Measurements from ENCODE around the gene MAPK8. TPM values are rescaled to one million over a fixed set of nuclear protein-coding genes. Genes with fewer than 3 reads are reported as not detected.

MAPK8 gene
- total RNA-seq, result 10 to 100 TPM; 22.0 to 41.9 (median 31.2) TPM
- 1 to 10 TPM; 7.4 to 8.0 TPM for polyA plus RNA-seq
- long read RNA-seq, donor 1, partial matches to known transcripts, result 0 of 2 reads
- long read RNA-seq, donor 1, other reads (novel, unspliced or antisense), result 2 of 2 reads
- long read RNA-seq, donor 2, partial matches to known transcripts, result 1 of 5 reads
- long read RNA-seq, donor 2, other reads (novel, unspliced or antisense), result 4 of 5 reads
- long read RNA-seq, donor 3, full-length matches to known transcripts, result 1 of 1 reads
- long read RNA-seq, donor 3, partial matches to known transcripts, result 0 of 1 reads
- long read RNA-seq, donor 3, other reads (novel, unspliced or antisense), result 0 of 1 reads

- peak; percentile 95 to 97 (median 96) for ATAC-seq
Measured at GRCh38 chr10:48306265-48306869, at the start of gene MAPK8. Gene MAPK8 (plus strand): TSS chr10:48306677. CDS start chr10:48401661, 94,984 bp downstream.

GRCh38 chr10:48257407-48257961 is 49.0 kb upstream of the MAPK8 start:
- H3K27me3 ChIP-seq, result peaks cover 0 to 5% (median 0%) of the 10 kb centered on the region in 7 donors
- no peaks in the 10 kb centered on the region for H3K36me3 ChIP-seq
- no peak overlapping the region for H3K27ac ChIP-seq
- intact Hi-C loops (cut with DNase I), result loop anchor here in 1 of 10 donors (10.0 kb wide), 1 partner anchor 63 kb away; no protein-coding TSS in a partner anchor
- ATAC-seq, result no peak
- peaks cover 0 to 7% (median 0%) of the 10 kb centered on the region in 9 donors for H3K4me1 ChIP-seq
- WGBS, 2 donors, result 83 to 89% methylated on average over 3 of the region's 3 CpGs
- no peak for DNase-seq
- H3K4me3 ChIP-seq, result no peak overlapping the region
- H3K9me3 ChIP-seq, result peaks cover 0 to 5% (median 0%) of the 10 kb centered on the region in 11 donors
- TF ChIP-seq, protein P1, sequence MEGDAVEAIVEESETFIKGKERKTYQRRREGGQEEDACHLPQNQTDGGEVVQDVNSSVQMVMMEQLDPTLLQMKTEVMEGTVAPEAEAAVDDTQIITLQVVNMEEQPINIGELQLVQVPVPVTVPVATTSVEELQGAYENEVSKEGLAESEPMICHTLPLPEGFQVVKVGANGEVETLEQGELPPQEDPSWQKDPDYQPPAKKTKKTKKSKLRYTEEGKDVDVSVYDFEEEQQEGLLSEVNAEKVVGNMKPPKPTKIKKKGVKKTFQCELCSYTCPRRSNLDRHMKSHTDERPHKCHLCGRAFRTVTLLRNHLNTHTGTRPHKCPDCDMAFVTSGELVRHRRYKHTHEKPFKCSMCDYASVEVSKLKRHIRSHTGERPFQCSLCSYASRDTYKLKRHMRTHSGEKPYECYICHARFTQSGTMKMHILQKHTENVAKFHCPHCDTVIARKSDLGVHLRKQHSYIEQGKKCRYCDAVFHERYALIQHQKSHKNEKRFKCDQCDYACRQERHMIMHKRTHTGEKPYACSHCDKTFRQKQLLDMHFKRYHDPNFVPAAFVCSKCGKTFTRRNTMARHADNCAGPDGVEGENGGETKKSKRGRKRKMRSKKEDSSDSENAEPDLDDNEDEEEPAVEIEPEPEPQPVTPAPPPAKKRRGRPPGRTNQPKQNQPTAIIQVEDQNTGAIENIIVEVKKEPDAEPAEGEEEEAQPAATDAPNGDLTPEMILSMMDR (IDR thresholded peaks at IDR 0.05), result no peak

More at GRCh38 chr10:48306265-48306869, at the start of gene MAPK8:
- peak; percentile 93 to 95 for DNase-seq
- TF ChIP-seq, protein P1 (IDR thresholded peaks at IDR 0.05), result no peak
- intact Hi-C loops (cut with DNase I), result no loop called here
- peak within 1 kb of the TSS; percentile 92 to 99 (median 97) for H3K27ac ChIP-seq
- H3K4me3 ChIP-seq, result peak within 1 kb of the TSS; percentile 56 to 96 (median 90)
- H3K4me1 ChIP-seq, result peaks cover 0 to 46% (median 36%) of the 10 kb centered on the region in 9 donors
- no peaks in the 10 kb centered on the region for H3K27me3 ChIP-seq
- WGBS, 2 donors, result 1% methylated on average over 70 to 86 of the region's 86 CpGs
- no peaks in the 10 kb centered on the region for H3K36me3 ChIP-seq
- H3K9me3 ChIP-seq, result no peaks in the 10 kb centered on the region

- TF ChIP-seq, protein P1 (IDR thresholded peaks at IDR 0.05), result no peak
- intact Hi-C loops (cut with DNase I), result loop anchor here in 1 of 10 donors (10.0 kb wide), 1 partner anchor 63 kb away; no protein-coding TSS in a partner anchor
- H3K27ac ChIP-seq, result no peak overlapping the region
- ATAC-seq (peak in 1 of 8 donors; percentile 50), DNase-seq (no peak)
- H3K9me3 ChIP-seq, result peaks cover 0 to 5% (median 0%) of the 10 kb centered on the region in 11 donors
- peaks cover 0 to 5% (median 0%) of the 10 kb centered on the region in 7 donors for H3K27me3 ChIP-seq
- no peaks in the 10 kb centered on the region for H3K36me3 ChIP-seq
- peaks cover 0 to 7% (median 0%) of the 10 kb centered on the region in 9 donors for H3K4me1 ChIP-seq
- WGBS, 2 donors, result 68 to 75% methylated on average over 1 of the region's 1 CpG
- H3K4me3 ChIP-seq, result no peak overlapping the region
Measured at GRCh38 chr10:48258105-48258504, 48.4 kb upstream of the MAPK8 start.

DNA sequence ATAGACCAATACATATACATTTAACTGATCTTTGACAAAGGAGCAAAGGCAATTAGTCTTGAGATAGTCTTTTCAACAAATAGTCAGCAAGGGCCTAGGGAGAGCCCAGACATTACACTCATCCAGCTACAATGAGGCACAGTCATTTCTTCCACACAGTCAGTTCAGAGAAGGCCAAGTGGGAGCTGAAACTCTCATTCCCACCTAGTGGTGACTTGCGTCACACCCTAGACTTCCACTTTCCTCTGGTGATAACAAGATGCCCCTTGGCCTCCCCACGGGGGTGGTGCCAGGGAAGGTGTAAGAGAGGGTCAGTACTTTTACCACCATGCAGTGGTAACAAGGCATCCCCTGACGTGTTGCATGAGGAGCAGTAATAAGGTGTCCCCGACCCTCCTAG is 39.9 kb upstream of the MAPK8 start:
- TF ChIP-seq, protein P1 (IDR thresholded peaks at IDR 0.05), result no peak
- 68 to 75% methylated on average over 4 of the region's 4 CpGs for WGBS, 2 donors
- no peak for ATAC-seq
- Histone ChIP-seq H3K27me3 (no peaks in the 10 kb centered on the region), H3K4me1 (no peaks in the 10 kb centered on the region), H3K27ac (no peak overlapping the region), H3K9me3 (peaks cover 0 to 4% (median 0%) of the 10 kb centered on the region in 11 donors), H3K4me3 (no peak overlapping the region), H3K36me3 (no peaks in the 10 kb centered on the region)
- intact Hi-C loops (cut with DNase I), result no loop called here
- no peak for DNase-seq
